GM23248 (cell line): ENCODE results near the gene DEPP1.

ENCODE experiments used
- EZH2 ChIP-seq: fragments of 200-600 bp; sonication (generic); IDR thresholded peaks from 2 replicates; pipeline ENCODE4 v1.6.1; 2018; ENCODE audit warnings: antibody characterized with exemption, mild to moderate bottlenecking; ENCODE audit not compliant: insufficient read depth, poor library complexity, severe bottlenecking
- EZH2phosphoT487 ChIP-seq: fragments of 200-600 bp; sonication (generic); IDR thresholded peaks from 2 replicates; pipeline ENCODE4 v1.6.1; 2018; ENCODE audit warnings: antibody characterized with exemption, moderate library complexity, mild to moderate bottlenecking, low read depth; ENCODE audit not compliant: insufficient read depth

DNA sequence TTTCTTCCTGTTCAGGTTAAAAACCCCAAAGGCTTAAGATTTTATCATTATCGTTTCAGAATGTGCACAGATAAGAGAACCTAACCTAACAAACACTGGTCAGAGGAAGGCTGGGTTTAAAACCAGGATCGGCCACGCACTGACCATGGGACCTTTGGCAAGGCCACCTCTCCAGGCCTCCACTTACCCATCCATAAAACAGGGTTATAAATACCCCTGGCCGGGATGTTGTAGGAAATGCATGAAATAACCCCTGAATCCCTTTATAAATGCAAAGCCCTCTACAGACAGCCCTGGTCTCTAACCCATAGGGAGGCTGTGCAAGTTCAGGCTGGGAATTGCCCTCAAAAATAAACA lies 418 bp downstream of the DEPP1 start:
- TF ChIP-seq EZH2phosphoT487 (no peak), EZH2 (no peak)
